Epithelial cell of proximal tubule (primary cell): ENCODE results near the gene UBL5. TPM values are rescaled to one million over a fixed set of nuclear protein-coding genes. Genes with fewer than 3 reads are reported as not detected.

Experiments used
- DNase-seq: peaks from one replicate; pipeline ENCODE4 v3.0.0-alpha.2; 2011; ENCODE audit warnings: low read depth
- H3K4me3 ChIP-seq: 2 replicates; pipeline ENCODE4 v1.5.1; 2011; ENCODE audit warnings: low read depth, mild to moderate bottlenecking, low read length
- CTCF ChIP-seq: conservative IDR thresholded peaks from 2 replicates; pipeline ENCODE4 v1.5.1; 2012; ENCODE audit warnings: low read depth, mild to moderate bottlenecking, low read length
- total RNA-seq: library from RNA; depleted of rRNA; stranded (reverse); fragments of >200 nt; gene quantifications from 2 replicates; pipeline ENCODE4 v1.2.3, GENCODE V29; 2015

UBL5 gene
- total RNA-seq, 1 donor from 2014 or later: 748 TPM

GRCh38 chr19:9865732-9866501 lies 38.2 kb downstream of the UBL5 start:
- TF ChIP-seq CTCF: no peak
- H3K4me3 ChIP-seq: no peak overlapping the region
- DNase-seq: no peak

GRCh38 chr19:9868983-9869617 lies 41.4 kb downstream of the UBL5 start:
- no peak overlapping the region for H3K4me3 ChIP-seq
- no peak for TF ChIP-seq CTCF
- DNase-seq: no peak

GRCh38 chr19:9871626-9872338 lies 44.1 kb downstream of the UBL5 start:
- no peak for TF ChIP-seq CTCF
- H3K4me3 ChIP-seq: no peak overlapping the region
- no peak for DNase-seq

GRCh38 chr19:9872618-9873242 lies 45.0 kb downstream of the UBL5 start:
- no peak for TF ChIP-seq CTCF
- no peak for DNase-seq
- no peak overlapping the region for H3K4me3 ChIP-seq

GRCh38 chr19:9875031-9875627 lies 47.4 kb downstream of the UBL5 start:
- DNase-seq: no peak
- H3K4me3 ChIP-seq: no peak overlapping the region
- no peak for TF ChIP-seq CTCF

GRCh38 chr19:9875796-9876195 lies 48.1 kb downstream of the UBL5 start:
- H3K4me3 ChIP-seq: no peak overlapping the region
- TF ChIP-seq CTCF: no peak

More at GRCh38 chr19:9875796-9876195, 48.1 kb downstream of the UBL5 start:
- DNase-seq: no peak
